ENCODE measurements around the gene GPR108. TPM values are rescaled to one million over a fixed set of nuclear protein-coding genes. Genes with fewer than 3 reads are reported as not detected.

The GPR108 gene
- total and polyA plus RNA-seq, 2 of the 13 experiments (the other 11 are each of a cell fraction or from before 2014, with no cell fraction given), result 36.4 to 63.0 TPM

DNA sequence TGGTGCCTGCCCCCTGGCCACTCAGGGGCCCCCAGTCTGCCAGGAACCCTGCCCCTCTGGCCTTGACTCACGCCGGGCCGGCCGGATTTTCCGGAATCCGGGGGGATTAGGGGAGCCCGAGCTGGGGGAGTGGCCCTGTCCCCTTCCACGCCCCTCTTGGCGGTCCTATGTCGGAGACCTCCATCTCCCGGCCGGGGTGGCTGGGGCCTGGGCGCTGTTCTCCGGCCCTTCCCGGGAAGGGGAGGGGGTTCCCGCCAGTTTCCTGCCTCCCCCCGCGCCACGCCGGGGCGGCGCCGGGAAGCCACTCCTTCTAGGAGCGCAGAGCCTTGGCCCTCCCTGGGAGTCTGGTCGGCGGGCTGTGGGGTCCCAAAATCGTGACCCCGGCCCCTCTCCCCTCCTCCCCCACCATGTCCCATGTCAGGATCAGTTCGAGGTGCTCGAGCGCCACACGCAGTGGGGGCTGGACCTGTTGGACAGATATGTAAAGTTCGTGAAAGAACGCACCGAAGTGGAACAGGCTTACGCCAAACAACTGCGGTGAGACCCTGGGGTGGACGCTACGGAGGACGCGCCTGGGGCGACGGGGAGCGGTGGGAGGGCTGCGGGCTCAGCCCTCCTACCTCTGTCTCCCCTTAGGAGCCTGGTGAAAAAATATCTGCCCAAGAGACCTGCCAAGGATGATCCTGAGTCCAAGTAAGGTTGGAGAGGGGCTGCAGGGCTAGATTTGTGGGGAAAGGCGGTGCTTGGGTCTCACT lies 3.4 kb upstream of the GPR108 start (continued):
- no peak; the same call in 1 of the 2 replicates for TF ChIP-seq CTCF (CRISPR knock-in tag; IDR thresholded peaks at IDR 0.05)
- TF ChIP-seq HNF4G (IDR thresholded peaks at IDR 0.05; ENCODE audit: borderline replicate concordance, low read depth, low read length), result no peak
- TF ChIP-seq HNF4G (CRISPR knock-in tag; IDR thresholded peaks at IDR 0.05; ENCODE audit: borderline replicate concordance, low read depth), result no peak
- peak; percentile 33 for TF ChIP-seq GATAD2A (CRISPR knock-in tag; IDR thresholded peaks at IDR 0.05)
- no peak for TF ChIP-seq RFXANK (CRISPR knock-in tag; IDR thresholded peaks at IDR 0.05)
- TF ChIP-seq HMG20B (CRISPR knock-in tag; conservative IDR thresholded peaks at IDR 0.05), result no peak
- TF ChIP-seq MTA1 (CRISPR knock-in tag; IDR thresholded peaks at IDR 0.05; ENCODE audit: borderline replicate concordance), result no peak
- TF ChIP-seq SP2 (CRISPR knock-in tag; IDR thresholded peaks at IDR 0.05), result no peak
- TF ChIP-seq FOXK2 (IDR thresholded peaks at IDR 0.05), result no peak
- 0 out of 2 replicates have a peak, but pooled peaks have one; percentile 44 for TF ChIP-seq KDM3A (CRISPR knock-in tag; IDR thresholded peaks at IDR 0.05; ENCODE audit: low read depth)
- no peak for TF ChIP-seq ZNF337 (CRISPR knock-in tag; IDR thresholded peaks at IDR 0.05; ENCODE audit: borderline replicate concordance, low read depth)
- peak; percentile 50 for TF ChIP-seq GABPA (IDR thresholded peaks at IDR 0.05; ENCODE audit: low read depth, low read length)
- TF ChIP-seq GABPA (CRISPR knock-in tag; IDR thresholded peaks at IDR 0.05; ENCODE audit: low read depth), result peak; percentile 54; the same call in 1 of the 2 replicates
- no peak for TF ChIP-seq MATR3 (CRISPR knock-in tag; IDR thresholded peaks at IDR 0.05)
- no peak for TF ChIP-seq SNAPC4 (CRISPR knock-in tag; IDR thresholded peaks at IDR 0.05)
- TF ChIP-seq HNRNPK (IDR thresholded peaks at IDR 0.05; ENCODE audit: low read depth, low read length, poor library complexity, severe bottlenecking), result peak; percentile 58
- TF ChIP-seq ZNF569 (CRISPR knock-in tag; IDR thresholded peaks at IDR 0.05; ENCODE audit: borderline replicate concordance), result no peak
- no peak for TF ChIP-seq IRX3 (CRISPR knock-in tag; IDR thresholded peaks at IDR 0.05; ENCODE audit: borderline replicate concordance, low read depth)
- TF ChIP-seq HMG20A (CRISPR knock-in tag; IDR thresholded peaks at IDR 0.05; ENCODE audit: borderline replicate concordance), result no peak
- TF ChIP-seq E2F5 (CRISPR knock-in tag; conservative IDR thresholded peaks at IDR 0.05), result no peak
- TF ChIP-seq ZNF34 (CRISPR knock-in tag; IDR thresholded peaks at IDR 0.05; ENCODE audit: borderline replicate concordance), result no peak
- peak; percentile 19; the same call in 1 of the 2 replicates for TF ChIP-seq CSRNP1 (CRISPR knock-in tag; IDR thresholded peaks at IDR 0.05)
